Epithelial cell of esophagus (primary cell): ENCODE data around the gene PRKD1.

ENCODE experiments used
- DNase-seq: peaks from one replicate; pipeline ENCODE4 v3.0.0; 2010; ENCODE audit warnings: low read depth
- H3K4me3 ChIP-seq: 2 replicates; pipeline ENCODE4 v1.5.1; 2011; ENCODE audit warnings: mild to moderate bottlenecking, low read length, control low read depth
- CTCF ChIP-seq: IDR thresholded peaks from 2 replicates; pipeline ENCODE4 v1.5.1; 2011; ENCODE audit warnings: low read depth, mild to moderate bottlenecking, low read length, control low read depth, inconsistent platforms; ENCODE audit not compliant: insufficient read depth; ENCODE audit errors: missing control alignments

Gene PRKD1

GRCh38 chr14:29822430-29822709 is 105.3 kb downstream of the PRKD1 start:
- DNase-seq, result no peak
- no peak overlapping the region for H3K4me3 ChIP-seq

GRCh38 chr14:29821661-29822429 is 105.8 kb downstream of the PRKD1 start:
- no peak for DNase-seq
- no peak overlapping the region for H3K4me3 ChIP-seq
- TF ChIP-seq CTCF, result no peak

More at GRCh38 chr14:29822430-29822709, 105.3 kb downstream of the PRKD1 start:
- TF ChIP-seq CTCF, result no peak

GRCh38 chr14:29821242-29821641 is 106.4 kb downstream of the PRKD1 start:
- no peak overlapping the region for H3K4me3 ChIP-seq
- no peak for DNase-seq
- no peak for TF ChIP-seq CTCF

- TF ChIP-seq CTCF, result no peak
- H3K4me3 ChIP-seq, result no peak overlapping the region
- DNase-seq, result no peak
Measured at GRCh38 chr14:29820785-29821184, 106.9 kb downstream of the PRKD1 start.

GRCh38 chr14:29817767-29818405 is 109.8 kb downstream of the PRKD1 start:
- TF ChIP-seq CTCF, result no peak
- DNase-seq, result no peak
- no peak overlapping the region for H3K4me3 ChIP-seq

GRCh38 chr14:29815016-29815674 is 112.5 kb downstream of the PRKD1 start:
- no peak for TF ChIP-seq CTCF
- no peak for DNase-seq
- H3K4me3 ChIP-seq, result no peak overlapping the region
